ENCODE data around the gene NOVA1.

NOVA1 gene

DNA sequence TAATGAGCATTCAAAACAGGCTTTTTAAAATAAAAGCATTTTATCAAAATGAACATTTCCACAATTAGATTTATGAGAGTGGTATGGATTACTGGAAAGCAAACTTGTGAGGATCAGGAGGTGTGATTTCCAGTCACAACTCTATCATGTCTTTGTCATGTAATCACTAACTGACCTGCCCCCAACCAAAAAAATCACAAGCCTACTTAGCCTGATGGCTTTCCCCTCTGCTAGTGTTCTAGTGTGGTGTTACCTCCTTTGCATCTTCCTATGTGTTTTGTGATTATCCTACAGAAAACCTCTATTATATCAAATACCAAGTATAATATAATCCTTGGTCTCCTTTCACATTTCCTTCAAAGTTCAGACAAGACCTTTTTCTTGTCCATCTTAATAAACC, 168.6 kb downstream of the NOVA1 start:
- no peak for DNase-seq

DNA sequence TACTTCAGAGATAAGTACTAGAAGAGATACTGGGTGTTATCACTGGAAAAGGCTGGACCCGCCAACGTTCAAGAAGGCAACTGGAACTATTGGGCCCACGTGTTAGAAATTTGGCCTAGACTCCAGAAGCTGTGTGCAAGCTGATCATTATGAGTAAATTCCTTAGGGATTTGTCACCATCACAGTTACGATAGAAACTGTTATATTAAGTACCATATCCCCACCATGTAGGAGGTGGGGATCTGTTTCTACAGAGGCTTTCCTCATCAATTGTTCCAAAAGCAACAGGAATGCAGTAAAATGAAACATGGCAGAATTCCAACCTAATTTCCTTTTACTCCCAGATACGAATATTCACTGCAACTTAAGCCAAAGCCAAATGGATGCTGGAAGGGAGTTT, 170.7 kb downstream of the NOVA1 start:
- no peak for DNase-seq

DNA sequence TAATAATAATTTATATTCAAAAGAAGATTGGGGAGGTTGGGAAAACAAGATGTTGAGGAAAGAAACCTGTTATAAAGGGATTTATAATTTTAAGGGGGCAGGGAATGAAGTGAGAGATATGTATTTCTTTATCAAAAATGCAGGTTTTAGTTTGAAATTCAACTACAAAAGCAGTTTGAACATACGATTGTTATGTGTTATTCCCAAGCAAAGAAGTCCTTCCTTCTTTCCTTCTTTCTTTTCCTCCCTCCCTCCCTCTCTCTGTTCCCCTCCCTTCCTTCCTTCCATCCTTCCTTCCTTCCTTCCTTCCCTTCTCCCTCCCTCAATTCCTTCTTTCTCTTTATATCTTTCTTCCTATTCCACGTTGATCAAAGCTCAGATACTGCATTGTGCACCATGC, 173.3 kb downstream of the NOVA1 start:
- no peak for DNase-seq

DNA sequence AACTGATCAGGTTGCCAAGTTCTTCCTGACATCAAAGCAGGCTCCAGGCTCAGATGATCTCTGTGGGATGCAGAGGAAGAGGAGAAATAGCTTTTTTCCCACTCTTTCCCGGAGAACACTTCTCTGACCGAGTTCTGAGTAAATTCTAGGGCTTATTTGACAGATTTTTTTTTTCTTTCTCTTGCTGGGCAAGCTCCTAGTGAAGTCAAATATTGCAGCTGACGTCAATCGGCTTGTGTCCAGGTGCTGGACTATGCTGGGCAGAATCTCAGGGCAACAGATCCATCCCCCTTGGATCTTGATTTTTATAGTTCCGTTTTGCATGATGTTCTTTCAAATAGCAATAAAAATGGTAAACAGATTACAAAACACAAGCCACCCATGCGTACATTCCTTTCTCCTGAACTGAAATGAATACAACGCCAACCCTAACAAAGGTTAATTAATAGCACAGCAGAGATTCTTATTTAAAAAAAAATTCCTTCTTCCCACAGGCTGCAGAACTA, 182.2 kb downstream of the NOVA1 start:
- no peak for DNase-seq

DNA sequence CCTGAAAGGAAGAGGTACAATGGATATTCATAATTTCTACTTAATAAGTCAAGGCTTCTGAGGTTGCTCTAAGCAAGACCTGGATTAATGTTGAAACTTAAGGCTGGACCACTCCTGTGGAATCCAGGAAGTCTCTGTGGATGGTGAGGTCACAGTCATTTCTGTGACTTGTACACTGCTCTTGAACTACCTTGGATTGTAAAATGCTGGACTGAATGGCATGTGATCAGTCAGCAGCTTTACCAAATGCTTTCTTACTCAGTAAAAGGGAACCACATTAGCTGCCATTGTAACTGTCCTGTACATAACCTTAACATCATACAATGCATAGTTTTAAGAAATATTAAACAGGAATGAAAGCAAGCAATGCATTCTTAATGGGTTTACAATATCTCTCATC, 182.9 kb downstream of the NOVA1 start:
- DNase-seq, result no peak

DNA sequence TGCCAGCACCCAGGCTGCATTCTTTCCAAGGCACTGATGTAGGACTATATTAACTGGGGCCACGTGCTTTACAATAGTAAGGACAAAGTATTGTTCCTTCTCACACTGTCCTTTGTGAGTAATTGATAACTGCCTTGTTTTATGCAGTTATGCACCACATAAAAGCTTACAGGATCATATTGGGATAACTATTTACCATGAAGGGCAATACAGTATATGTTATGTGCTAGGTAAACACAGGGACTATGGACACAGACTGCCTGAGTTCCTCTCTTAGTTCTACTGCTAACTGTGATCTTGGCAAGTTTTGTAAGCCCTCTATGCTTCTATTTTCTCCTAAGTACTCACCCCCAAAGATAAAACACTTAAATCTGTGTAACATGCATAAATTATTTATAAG, 183.7 kb downstream of the NOVA1 start:
- DNase-seq, result no peak

DNA sequence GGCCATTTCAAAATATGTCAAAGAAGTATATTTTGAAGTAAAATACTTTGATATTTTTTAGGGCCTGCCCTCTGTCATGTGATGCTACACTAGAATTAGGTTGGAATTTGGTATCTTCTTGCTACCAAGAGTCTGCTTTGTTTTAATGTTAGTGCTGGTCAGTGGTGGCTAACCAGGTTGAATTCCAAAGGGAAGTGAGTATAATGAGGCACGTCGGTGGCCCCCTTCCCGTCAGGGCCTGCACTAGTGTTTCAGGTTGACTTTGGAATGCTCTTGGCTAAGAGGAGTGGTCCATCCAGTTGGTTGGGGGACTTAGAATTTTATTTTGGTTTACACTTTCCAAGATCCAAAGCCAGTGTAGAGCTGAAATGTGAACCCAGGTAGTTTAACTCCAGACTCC, 185.4 kb downstream of the NOVA1 start:
- DNase-seq, result no peak

DNA sequence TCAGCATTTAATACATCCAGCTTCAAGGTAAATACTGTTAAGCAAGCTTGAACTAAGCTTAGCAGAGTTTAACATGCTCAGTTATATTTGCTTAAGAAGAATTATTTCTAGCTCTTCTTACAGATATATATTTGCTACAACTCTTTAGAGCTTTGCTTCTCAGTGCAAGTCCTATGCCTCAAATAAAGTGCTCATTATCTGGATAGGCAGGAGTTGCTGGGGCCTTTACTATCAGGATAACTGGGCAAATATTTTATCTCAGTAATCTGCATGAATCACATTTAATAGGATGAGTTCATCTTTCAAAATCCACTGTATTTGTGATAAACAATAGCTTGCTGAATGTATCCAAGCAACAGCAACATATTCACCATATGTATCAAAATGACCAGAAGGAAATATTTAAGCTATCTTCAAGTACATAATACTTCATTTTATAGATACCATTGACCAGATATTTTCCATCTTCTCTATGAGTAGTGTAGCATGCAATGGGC, 187.6 kb downstream of the NOVA1 start:
- DNase-seq, result no peak

DNA sequence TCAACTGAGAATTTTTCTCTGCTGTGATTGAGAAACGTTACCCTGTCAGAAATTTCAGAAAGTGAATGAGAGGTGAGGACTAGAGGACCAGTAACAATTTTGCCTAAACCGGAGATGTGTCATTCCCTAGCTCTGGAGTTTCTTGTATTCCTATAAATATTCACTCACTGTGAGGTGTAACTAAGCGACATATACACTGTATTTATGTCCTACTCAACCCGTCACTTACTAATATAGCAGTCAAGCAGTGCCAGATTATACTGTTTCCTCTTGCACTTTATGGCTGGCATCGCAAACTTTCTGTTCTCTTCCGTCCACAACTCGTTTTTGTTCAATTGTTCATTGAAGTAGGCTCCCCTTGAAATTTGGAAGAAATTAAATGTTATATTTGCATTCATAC, 192.9 kb downstream of the NOVA1 start:
- no peak for DNase-seq

DNA sequence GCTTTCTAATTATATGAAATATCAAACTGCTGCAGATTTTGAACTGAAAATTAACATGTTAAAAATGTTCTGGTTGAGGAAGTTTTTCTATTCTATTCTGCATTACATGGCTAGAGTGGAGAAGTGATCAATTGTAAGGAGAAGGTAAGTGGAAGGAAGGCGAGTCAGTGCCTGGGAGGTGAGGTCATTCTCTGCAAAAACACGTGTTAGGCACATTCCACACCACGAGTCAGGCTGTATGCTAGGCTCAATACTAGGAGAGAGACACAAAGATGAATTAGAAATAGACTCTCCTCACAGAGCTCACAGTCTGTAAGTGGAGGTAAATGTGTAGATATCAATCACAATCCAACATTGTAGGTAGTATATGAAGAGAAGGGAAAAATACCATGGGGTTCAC, 194.1 kb downstream of the NOVA1 start:
- no peak for DNase-seq

DNA sequence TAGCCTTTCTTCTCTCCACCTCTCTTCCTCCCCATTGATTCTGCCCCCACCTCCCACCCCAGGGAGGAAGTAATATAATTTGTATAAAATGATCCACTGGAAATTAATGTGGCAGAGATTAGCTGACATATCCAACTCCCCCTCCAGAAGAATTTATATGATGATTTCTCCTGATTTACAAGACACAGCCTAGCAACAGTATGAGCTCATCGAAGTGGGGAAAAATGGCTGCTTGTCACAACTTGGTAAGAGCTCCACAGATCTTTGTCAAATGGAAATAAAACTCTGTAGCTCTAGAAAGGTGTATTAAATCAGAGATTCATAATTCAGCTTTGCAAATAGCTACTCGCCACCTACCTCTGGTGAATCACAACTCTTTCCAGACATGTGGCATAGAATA, 195.7 kb downstream of the NOVA1 start:
- no peak for DNase-seq

DNA sequence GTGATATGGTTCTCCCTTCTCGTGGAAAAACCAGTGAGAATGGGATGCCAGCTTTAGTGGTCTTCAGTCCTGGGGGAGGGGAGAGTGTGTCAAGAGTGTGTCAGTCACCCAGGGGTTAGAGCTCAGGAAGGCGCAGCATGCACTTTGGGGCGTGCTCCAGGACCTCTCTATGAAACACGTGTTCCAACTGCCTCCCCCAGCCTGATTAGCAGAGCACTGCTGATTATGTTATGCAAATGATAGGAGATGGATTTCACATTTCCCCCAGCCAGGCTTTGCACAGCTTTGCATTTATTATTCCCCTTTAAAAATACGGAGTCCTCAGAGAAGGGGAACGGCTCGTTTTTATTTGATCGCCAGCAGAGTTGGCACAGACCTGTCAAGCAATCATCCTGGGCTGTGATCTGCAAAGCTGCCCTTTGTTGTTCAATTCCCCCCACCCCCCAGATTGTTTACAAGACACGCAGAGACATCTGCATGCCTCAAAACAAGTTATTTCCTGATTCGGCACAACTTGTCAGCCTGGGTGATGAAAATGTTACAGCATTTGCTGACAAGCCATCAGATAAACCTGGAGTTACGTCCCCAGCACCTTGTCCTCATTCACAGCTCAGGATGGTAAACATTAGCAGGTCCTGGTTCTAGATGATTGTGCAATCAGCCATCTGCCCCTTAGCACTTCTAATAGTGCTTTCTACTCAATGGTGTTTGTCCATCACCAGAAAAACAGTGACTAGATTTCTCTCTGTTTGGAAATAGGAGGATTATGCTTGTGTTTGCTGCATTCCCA, 196.5 kb downstream of the NOVA1 start:
- no peak for DNase-seq

DNA sequence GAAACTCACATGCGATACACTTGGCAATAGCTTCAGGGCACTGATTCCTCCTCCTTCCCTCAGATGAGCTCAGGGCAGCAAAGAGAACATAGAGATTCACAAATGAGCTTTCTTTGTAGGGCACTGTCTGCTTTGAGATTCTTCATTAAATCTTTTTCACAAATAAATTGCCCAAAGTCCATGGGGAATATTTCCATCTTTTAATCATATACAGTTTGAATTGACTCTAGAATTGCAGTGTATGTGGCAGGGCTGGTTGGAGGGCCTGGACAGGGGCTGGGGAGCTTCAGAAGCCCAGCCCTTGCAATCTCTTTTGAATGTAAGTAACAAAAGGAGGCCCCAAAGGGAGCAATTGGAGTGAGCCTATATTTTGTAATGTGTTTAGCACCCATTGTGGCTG, 197.5 kb downstream of the NOVA1 start:
- no peak for DNase-seq

DNA sequence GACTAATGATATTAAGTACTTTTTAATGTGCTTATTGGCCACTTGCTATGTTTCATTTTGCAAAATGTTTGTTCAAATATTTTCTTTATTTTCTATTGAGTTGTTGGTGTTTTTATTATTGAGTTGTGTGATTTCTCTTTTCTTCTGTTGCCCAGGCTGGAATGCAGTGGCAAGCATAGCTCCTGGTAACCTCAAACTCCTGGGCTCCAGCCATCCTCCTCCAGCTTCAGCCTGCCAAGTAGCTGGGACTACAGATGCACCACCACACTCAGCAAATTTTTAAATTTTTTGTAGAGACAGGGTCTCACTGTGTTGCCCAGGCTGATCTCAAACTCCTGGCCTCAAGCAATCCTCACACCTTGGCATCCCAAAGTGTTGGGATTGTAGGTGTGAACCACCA, 199.2 kb downstream of the NOVA1 start:
- DNase-seq, result no peak

Data from NCI-H82 (cell line).